HepG2 (cell line): ENCODE data around the gene CDH1. TPM values are rescaled to one million over a fixed set of nuclear protein-coding genes. Genes with fewer than 3 reads are reported as not detected.

ENCODE experiments used
- ARID4A ChIP-seq: sonication (generic); formaldehyde crosslinking; IDR thresholded peaks from 2 replicates; pipeline ENCODE4 v1.5.0; 2020; ENCODE audit warnings: mild to moderate bottlenecking, missing genetic modification reagents, borderline replicate concordance
- FOXK2 ChIP-seq: fragments of 450-650 bp; IDR thresholded peaks from 2 replicates; pipeline ENCODE4 v1.6.1; 2016
- KDM6A ChIP-seq: IDR thresholded peaks from 2 replicates; pipeline ENCODE4 v1.6.1; 2016; ENCODE audit warnings: low read depth
- NR2C2 ChIP-seq: sonication (generic); formaldehyde crosslinking; IDR thresholded peaks from 2 replicates; pipeline ENCODE4 v1.4.0; 2020; ENCODE audit warnings: missing genetic modification reagents, mild to moderate bottlenecking, moderate library complexity, borderline replicate concordance
- POLR2AphosphoS2 ChIP-seq: IDR thresholded peaks from 2 replicates; pipeline ENCODE4 v1.6.1; 2011; ENCODE audit warnings: low read depth, low read length, improper control_type of control experiment
- PRDM15 ChIP-seq: sonication (generic); formaldehyde crosslinking; IDR thresholded peaks from 2 replicates; pipeline ENCODE4 v1.4.0; 2020; ENCODE audit warnings: missing genetic modification reagents
- SKIL ChIP-seq: sonication (generic); formaldehyde crosslinking; IDR thresholded peaks from 2 replicates; pipeline ENCODE4 v1.8.0; 2022; ENCODE audit warnings: missing genetic modification reagents, mild to moderate bottlenecking, moderate library complexity, borderline replicate concordance
- TBP ChIP-seq: sonication (generic); formaldehyde crosslinking; IDR thresholded peaks from 2 replicates; pipeline ENCODE4 v1.5.0; 2020; ENCODE audit warnings: missing genetic modification reagents
- TRIM24 ChIP-seq: sonication (generic); formaldehyde crosslinking; IDR thresholded peaks from 2 replicates; pipeline ENCODE4 v1.8.0; 2022; ENCODE audit warnings: mild to moderate bottlenecking, missing genetic modification reagents
- ZNF207 ChIP-seq: fragments of 450-650 bp; IDR thresholded peaks from 2 replicates; pipeline ENCODE4 v1.6.1; 2016; ENCODE audit warnings: antibody characterized with exemption, borderline replicate concordance
- ZNF510 ChIP-seq: sonication (generic); formaldehyde crosslinking; IDR thresholded peaks from 2 replicates; pipeline ENCODE4 v1.4.0; 2020; ENCODE audit warnings: low read depth, mild to moderate bottlenecking, missing genetic modification reagents
- ZNF549 ChIP-seq: sonication (generic); formaldehyde crosslinking; IDR thresholded peaks from 2 replicates; pipeline ENCODE4 v1.5.0; 2020; ENCODE audit warnings: missing genetic modification reagents
- polyA plus RNA-seq, 8 experiments: library from polyadenylated mRNA; depleted of rRNA in 3 of 8; stranded (reverse) in 7 of 8; unstranded in 1 of 8; fragments of >200 nt; fragmentation: Illumina TruSeq in 4 of 8; extraction: Trizol in 4 of 8; gene quantifications; 2 replicates each; pipeline versions ENCODE4 v1.2.1 to v1.2.3, GENCODE V29; 2011 to 2016; ENCODE audit warnings: low read depth in 4 of 8, missing spikeins in 1 of 8, mixed read lengths in 1 of 8; ENCODE audit not compliant: insufficient read depth in 1 of 8
- total RNA-seq, 5 experiments: library from RNA; depleted of rRNA; stranded (reverse); fragments of >200 nt; fragmentation: Illumina TruSeq; extraction: Trizol; gene quantifications; 2 replicates each; pipeline ENCODE4 v1.2.3, GENCODE V29; 2016; ENCODE audit warnings: low read depth in 1 of 5
- TF ChIP-seq, protein P1 (sequence below): sonication (generic); formaldehyde crosslinking; IDR thresholded peaks from 2 replicates; pipeline ENCODE4 v1.8.0; 2022; ENCODE audit warnings: mild to moderate bottlenecking, missing genetic modification reagents, moderate library complexity
- TF ChIP-seq, protein P2 (sequence below): sonication (generic); formaldehyde crosslinking; IDR thresholded peaks from 2 replicates; pipeline ENCODE4 v1.4.0; 2020; ENCODE audit warnings: mild to moderate bottlenecking, missing genetic modification reagents

The CDH1 gene
- total and polyA plus RNA-seq, 2 of the 13 experiments (the other 11 are each of a cell fraction or from before 2014, with no cell fraction given): 0.95 to 9.8 TPM

DNA sequence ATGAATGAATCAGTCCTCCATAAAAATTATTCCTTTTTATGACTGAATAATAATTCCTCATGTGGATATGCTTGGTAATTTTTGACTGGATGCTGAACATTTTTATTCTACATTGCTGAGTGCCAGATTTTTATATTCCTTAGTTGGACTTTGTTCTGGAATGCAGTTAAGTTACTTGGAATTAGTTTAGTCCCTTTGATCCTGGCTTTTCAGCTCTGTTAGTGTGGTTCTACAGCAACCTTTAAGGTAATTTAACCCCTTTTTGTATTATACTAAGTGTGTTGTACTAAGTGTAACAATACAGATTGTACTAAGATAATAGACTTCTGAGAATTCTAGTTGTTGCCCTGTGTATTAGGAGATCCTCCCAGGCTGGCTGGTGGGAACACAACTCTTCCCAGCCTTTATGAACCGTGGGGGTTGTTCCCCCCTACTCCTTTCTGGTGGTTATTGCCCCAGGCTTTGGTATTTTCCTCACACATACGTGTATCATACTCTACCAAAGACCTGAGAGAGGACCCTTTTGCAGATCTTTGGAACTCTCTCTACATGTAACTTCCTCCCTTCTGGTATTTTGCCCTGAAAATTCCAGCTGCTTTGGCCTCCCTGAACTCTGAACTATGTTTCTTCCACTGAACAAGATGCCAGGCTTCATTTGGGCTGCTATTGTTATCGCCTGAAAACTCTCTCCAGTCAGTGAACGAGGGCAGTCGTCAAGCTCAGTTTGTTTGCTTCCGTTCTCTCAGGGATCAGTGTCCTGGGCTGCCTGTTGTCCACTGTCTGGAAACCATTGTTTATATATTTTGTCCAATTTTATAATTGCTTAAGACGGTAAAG, 136.8 kb downstream of the CDH1 start (continued):
- no peak for TF ChIP-seq ARID4A
- TF ChIP-seq PRDM15 (CRISPR knock-in tag): no peak
- no peak for TF ChIP-seq TRIM24 (CRISPR knock-in tag)
- TF ChIP-seq TBP (CRISPR knock-in tag): no peak
- TF ChIP-seq ZNF510 (CRISPR knock-in tag): no peak
- TF ChIP-seq, protein P1, sequence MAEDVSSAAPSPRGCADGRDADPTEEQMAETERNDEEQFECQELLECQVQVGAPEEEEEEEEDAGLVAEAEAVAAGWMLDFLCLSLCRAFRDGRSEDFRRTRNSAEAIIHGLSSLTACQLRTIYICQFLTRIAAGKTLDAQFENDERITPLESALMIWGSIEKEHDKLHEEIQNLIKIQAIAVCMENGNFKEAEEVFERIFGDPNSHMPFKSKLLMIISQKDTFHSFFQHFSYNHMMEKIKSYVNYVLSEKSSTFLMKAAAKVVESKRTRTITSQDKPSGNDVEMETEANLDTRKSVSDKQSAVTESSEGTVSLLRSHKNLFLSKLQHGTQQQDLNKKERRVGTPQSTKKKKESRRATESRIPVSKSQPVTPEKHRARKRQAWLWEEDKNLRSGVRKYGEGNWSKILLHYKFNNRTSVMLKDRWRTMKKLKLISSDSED (CRISPR knock-in tag): no peak
- no peak for TF ChIP-seq ZNF207
- TF ChIP-seq KDM6A (CRISPR knock-in tag): peak; percentile 15; the same call in 1 of the 2 replicates
- TF ChIP-seq NR2C2: no peak
- no peak for TF ChIP-seq FOXK2
- TF ChIP-seq, protein P2, sequence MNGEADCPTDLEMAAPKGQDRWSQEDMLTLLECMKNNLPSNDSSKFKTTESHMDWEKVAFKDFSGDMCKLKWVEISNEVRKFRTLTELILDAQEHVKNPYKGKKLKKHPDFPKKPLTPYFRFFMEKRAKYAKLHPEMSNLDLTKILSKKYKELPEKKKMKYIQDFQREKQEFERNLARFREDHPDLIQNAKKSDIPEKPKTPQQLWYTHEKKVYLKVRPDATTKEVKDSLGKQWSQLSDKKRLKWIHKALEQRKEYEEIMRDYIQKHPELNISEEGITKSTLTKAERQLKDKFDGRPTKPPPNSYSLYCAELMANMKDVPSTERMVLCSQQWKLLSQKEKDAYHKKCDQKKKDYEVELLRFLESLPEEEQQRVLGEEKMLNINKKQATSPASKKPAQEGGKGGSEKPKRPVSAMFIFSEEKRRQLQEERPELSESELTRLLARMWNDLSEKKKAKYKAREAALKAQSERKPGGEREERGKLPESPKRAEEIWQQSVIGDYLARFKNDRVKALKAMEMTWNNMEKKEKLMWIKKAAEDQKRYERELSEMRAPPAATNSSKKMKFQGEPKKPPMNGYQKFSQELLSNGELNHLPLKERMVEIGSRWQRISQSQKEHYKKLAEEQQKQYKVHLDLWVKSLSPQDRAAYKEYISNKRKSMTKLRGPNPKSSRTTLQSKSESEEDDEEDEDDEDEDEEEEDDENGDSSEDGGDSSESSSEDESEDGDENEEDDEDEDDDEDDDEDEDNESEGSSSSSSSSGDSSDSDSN (CRISPR knock-in tag): 0 out of 2 replicates have a peak, but pooled peaks have one; percentile 22
- TF ChIP-seq ZNF549 (CRISPR knock-in tag): no peak
- no peak for TF ChIP-seq SKIL (CRISPR knock-in tag)
- TF ChIP-seq POLR2AphosphoS2: no peak
